Lower lobe of right lung (tissue), 2 donors: ENCODE results near the gene ERN1. TPM values are rescaled to one million over a fixed set of nuclear protein-coding genes. Genes with fewer than 3 reads are reported as not detected.

Experiments
- ATAC-seq, 2 donors: fragments of 200-7000 bp; cut with Tn5 transposase; one replicate each; pipeline ENCODE4 v1.9.1; 2020 to 2022; ENCODE audit warnings: mild to moderate bottlenecking in 2 of 2, moderate library complexity in 2 of 2
- DNase-seq: peaks from one replicate; pipeline ENCODE4 v3.0.0-alpha.2; 2020
- H3K27ac ChIP-seq: fragments of 200-600 bp; one replicate; pipeline ENCODE4 v1.8.0; 2022
- H3K27me3 ChIP-seq: fragments of 200-600 bp; one replicate; pipeline ENCODE4 v1.8.0; 2022; ENCODE audit warnings: low read depth
- H3K36me3 ChIP-seq: fragments of 200-600 bp; one replicate; pipeline ENCODE4 v1.8.0; 2022; ENCODE audit warnings: mild to moderate bottlenecking
- H3K4me1 ChIP-seq: fragments of 200-600 bp; one replicate; pipeline ENCODE4 v1.8.0; 2022
- H3K4me3 ChIP-seq: fragments of 200-600 bp; one replicate; pipeline ENCODE4 v1.8.0; 2022; ENCODE audit warnings: mild to moderate bottlenecking
- H3K9me3 ChIP-seq: fragments of 200-600 bp; one replicate; pipeline ENCODE4 v1.8.0; 2022
- intact Hi-C: fragments of 100-400 bp; cut with DNase I; formaldehyde crosslinking; loops from one replicate; pipeline ENCODE4 v1.11.0; 2022
- total RNA-seq: library from RNA; stranded (reverse); fragmentation: NEBNext Ultra II Directional; extraction: Animal tissue kit (Norgen Biotek cat#: 25700); gene quantifications from one replicate; pipeline ENCODE4 v1.2.1, GENCODE V29; 2021
- TF ChIP-seq, protein P1 (sequence below): fragments of 200-600 bp; IDR thresholded peaks from one replicate; pipeline ENCODE4 v1.8.0; 2022; ENCODE audit warnings: antibody characterized with exemption, mild to moderate bottlenecking
- donor health status: DM: no; HTN: yes; CAD: no; lungs with severe emphysema.

ERN1 gene
- total RNA-seq, 1 donor from 2014 or later: 39.7 TPM

DNA sequence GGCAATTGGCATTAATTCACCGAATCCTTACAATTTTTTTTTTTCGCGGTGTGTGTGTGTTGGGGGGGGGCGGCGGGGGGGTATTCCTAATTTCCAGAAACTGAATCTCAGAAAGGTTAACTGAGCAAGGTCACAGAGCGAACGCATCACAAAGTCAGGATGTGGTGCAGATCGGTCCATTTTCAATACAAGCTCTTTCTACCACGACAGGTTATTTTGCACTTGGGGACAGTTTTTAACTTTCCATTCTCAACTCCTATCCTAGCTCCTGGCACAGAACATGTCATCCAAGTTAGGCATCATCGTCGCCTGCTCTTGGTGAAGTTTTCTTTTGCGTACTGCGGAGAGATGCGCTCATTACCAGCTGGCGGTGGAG, 15.4 kb upstream of the ERN1 start:
- no peak for DNase-seq
- peak overlapping the region; percentile 92 for H3K4me3 ChIP-seq
- no peaks in the 10 kb centered on the region for H3K9me3 ChIP-seq
- H3K27me3 ChIP-seq: no peaks in the 10 kb centered on the region
- peak overlapping the region; percentile 96 for H3K27ac ChIP-seq
- H3K36me3 ChIP-seq: peaks cover 2% of the 10 kb centered on the region
- intact Hi-C loops: no loop called here
- peak; percentile 1 to 10 for ATAC-seq
- peaks cover 35% of the 10 kb centered on the region for H3K4me1 ChIP-seq
- TF ChIP-seq, protein P1, sequence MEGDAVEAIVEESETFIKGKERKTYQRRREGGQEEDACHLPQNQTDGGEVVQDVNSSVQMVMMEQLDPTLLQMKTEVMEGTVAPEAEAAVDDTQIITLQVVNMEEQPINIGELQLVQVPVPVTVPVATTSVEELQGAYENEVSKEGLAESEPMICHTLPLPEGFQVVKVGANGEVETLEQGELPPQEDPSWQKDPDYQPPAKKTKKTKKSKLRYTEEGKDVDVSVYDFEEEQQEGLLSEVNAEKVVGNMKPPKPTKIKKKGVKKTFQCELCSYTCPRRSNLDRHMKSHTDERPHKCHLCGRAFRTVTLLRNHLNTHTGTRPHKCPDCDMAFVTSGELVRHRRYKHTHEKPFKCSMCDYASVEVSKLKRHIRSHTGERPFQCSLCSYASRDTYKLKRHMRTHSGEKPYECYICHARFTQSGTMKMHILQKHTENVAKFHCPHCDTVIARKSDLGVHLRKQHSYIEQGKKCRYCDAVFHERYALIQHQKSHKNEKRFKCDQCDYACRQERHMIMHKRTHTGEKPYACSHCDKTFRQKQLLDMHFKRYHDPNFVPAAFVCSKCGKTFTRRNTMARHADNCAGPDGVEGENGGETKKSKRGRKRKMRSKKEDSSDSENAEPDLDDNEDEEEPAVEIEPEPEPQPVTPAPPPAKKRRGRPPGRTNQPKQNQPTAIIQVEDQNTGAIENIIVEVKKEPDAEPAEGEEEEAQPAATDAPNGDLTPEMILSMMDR: no peak

DNA sequence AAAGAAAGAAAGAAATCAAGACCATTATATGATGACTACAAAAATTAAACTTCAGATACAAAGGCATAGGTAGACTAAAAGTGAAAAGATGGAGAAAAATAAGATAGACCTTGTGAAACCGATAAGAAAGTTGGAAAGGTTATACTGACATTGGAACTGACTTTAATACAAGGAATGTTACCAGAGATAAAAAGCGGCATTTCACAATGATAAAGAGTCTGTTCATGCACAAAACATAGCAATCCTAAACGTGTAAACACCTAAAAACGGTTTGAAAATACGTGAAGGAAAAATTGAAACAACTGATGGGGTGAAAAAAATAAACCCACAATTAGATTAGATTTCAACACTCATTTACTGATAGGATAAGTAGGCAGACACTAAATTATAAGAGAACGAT, 9.6 kb upstream of the ERN1 start:
- H3K9me3 ChIP-seq: no peaks in the 10 kb centered on the region
- H3K4me1 ChIP-seq: no peaks in the 10 kb centered on the region
- intact Hi-C loops: loop anchor here (10.0 kb wide), 1 partner anchor 115 kb away; the partner anchor contains the start of gene ICAM2
- no peaks in the 10 kb centered on the region for H3K36me3 ChIP-seq
- DNase-seq (no peak), ATAC-seq (no peak)
- H3K27me3 ChIP-seq: no peaks in the 10 kb centered on the region
- TF ChIP-seq, protein P1: no peak
- no peak overlapping the region for H3K27ac ChIP-seq
- H3K4me3 ChIP-seq: no peak overlapping the region

DNA sequence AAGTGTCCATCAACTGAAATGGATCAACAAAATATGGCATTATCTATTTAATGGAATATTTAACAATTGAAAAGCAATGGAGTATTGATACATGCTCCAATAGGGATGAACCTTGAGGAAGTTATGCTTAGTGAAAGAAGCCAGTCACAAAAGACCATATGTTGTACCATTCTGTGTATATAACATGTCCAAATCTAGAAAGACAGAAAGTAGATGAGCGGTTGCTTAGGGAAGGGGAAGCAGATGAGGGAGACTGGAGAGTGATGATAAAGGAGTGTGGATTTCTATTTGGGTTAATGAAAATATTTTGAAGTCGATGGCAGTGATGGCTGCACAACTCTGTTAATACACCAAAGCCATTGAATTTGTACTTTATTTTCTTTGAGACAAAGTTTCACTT, 8.5 kb upstream of the ERN1 start:
- TF ChIP-seq, protein P1: no peak
- no peak overlapping the region for H3K4me3 ChIP-seq
- H3K4me1 ChIP-seq: no peaks in the 10 kb centered on the region
- DNase-seq: no peak
- H3K9me3 ChIP-seq: no peaks in the 10 kb centered on the region
- intact Hi-C loops: loop anchor here (10.0 kb wide), 1 partner anchor 114 kb away; the partner anchor contains the start of gene ICAM2
- H3K27ac ChIP-seq: no peak overlapping the region
- ATAC-seq: no peak
- H3K36me3 ChIP-seq: no peaks in the 10 kb centered on the region
- no peaks in the 10 kb centered on the region for H3K27me3 ChIP-seq

DNA sequence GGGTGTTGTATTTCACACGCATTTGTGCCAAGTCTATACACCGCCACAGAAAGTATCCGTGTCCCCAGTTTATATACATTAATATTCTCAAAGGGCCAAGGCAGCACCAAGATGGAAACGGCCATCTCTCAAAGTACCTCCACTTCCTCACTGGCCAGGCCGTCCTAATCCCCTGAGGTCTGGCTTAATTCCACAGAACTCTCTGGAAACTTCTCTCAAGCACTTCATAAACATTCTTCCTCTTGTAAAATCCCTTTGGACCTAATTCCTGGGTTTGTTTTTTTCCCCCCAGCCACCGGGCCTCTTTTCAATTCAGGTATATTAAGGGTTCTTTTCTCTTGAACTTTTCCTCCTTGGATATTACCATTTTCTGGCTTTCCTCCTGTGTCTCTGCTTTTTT, 5.1 kb upstream of the ERN1 start:
- intact Hi-C loops: loop anchor here (10.0 kb wide), 1 partner anchor 110 kb away; the partner anchor contains the start of gene ICAM2
- ATAC-seq: no peak
- H3K27ac ChIP-seq: no peak overlapping the region
- H3K4me1 ChIP-seq: peaks cover 12% of the 10 kb centered on the region
- H3K9me3 ChIP-seq: no peaks in the 10 kb centered on the region
- no peak for DNase-seq
- H3K36me3 ChIP-seq: no peaks in the 10 kb centered on the region
- no peak overlapping the region for H3K4me3 ChIP-seq
- TF ChIP-seq, protein P1: no peak
- H3K27me3 ChIP-seq: no peaks in the 10 kb centered on the region

DNA sequence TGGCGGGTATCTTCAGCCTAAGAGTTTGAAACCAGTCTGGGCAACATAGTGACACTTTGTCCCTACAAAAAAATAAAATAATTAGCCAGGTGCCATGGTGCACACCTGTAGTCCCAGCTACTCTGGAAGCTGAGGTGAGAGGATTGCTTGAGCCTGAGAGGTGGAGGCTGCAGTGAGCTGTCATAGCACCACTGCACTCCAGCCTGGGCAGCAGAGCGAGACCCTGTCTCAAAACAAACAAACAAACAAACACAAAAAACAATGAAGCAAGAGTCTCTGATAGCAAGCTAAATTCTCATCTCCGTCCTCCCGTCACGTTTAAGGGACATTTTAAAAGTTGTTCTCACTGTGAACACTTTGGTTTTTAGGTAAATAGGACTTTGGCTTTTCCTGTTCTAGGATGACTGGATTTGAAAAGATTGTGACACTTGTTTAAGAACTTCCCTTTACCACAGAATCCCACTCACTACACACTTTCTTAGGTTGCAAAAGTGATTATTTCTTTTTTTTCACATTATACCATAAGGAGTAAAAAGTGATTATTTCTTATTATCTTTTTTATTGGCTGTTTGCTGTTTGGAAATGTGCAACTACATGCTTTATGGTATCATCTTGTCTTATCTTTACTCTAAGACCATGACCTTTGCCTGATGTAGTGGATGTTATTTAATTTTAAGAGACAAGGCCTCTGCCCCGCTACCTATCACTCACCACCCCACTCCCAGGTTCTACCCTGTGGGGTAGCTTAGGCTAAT, 4.4 kb upstream of the ERN1 start:
- no peak overlapping the region for H3K27ac ChIP-seq
- TF ChIP-seq, protein P1: no peak
- intact Hi-C loops: loop anchor here (10.0 kb wide), 1 partner anchor 110 kb away; the partner anchor contains the start of gene ICAM2

More for the DNA sequence above, 4.4 kb upstream of the ERN1 start:
- Histone ChIP-seq H3K4me3 (no peak overlapping the region), H3K9me3 (no peaks in the 10 kb centered on the region), H3K27me3 (no peaks in the 10 kb centered on the region), H3K36me3 (no peaks in the 10 kb centered on the region), H3K4me1 (peaks cover 12% of the 10 kb centered on the region)
- DNase-seq (no peak), ATAC-seq (no peak)
